ENCODE results near the gene FUT8. TPM values are rescaled to one million over a fixed set of nuclear protein-coding genes. Genes with fewer than 3 reads are reported as not detected.

The FUT8 gene
- total and polyA plus RNA-seq, 4 donors = 1.1 to 14.1 (median 4.0) TPM

GRCh38 chr14:65366802-65367565, 45.5 kb upstream of the FUT8 start:
- Histone ChIP-seq H3K9ac (ENCODE audit: low read depth in 1 of 2, low read length in 2 of 2) (no peak overlapping the region), H3K4me1 (ENCODE audit: control insufficient read depth in 4 of 4, insufficient read depth in 4 of 4, low read length in 3 of 4) (no peaks in the 10 kb centered on the region), H3K27me3 (ENCODE audit: control insufficient read depth in 4 of 4, insufficient read depth in 4 of 4, low read length in 3 of 4) (no peaks in the 10 kb centered on the region), H3K36me3 (ENCODE audit: control insufficient read depth in 4 of 4, insufficient read depth in 3 of 4, low read depth in 1 of 4, low read length in 3 of 4) (no peaks in the 10 kb centered on the region), H3K27ac (ENCODE audit: low read depth in 1 of 2, low read length in 2 of 2) (no peak overlapping the region), H3K9me3 (ENCODE audit: control insufficient read depth in 4 of 4, low read length in 3 of 4) (no peaks in the 10 kb centered on the region), H3K4me3 (ENCODE audit: low read depth in 1 of 3, low read length in 3 of 3) (no peak overlapping the region)
- DNase-seq (ENCODE audit: low spot score) = no peak
- WGBS = 70% methylated on average over 3 of the region's 3 CpGs
- TF ChIP-seq CTCF (IDR thresholded peaks at IDR 0.05; ENCODE audit: low read depth, low read length, missing input control) (no peak), HNF4A (conservative IDR thresholded peaks at IDR 0.05) (no peak), FOXA2 (IDR thresholded peaks at IDR 0.05) (no peak), TAF1 (conservative IDR thresholded peaks at IDR 0.05) (no peak), JUND (IDR thresholded peaks at IDR 0.05) (no peak), MAX (IDR thresholded peaks at IDR 0.05) (no peak)

GRCh38 chr14:65369560-65369959, 43.0 kb upstream of the FUT8 start:
- Histone ChIP-seq H3K4me3 (ENCODE audit: low read depth in 1 of 3, low read length in 3 of 3) (no peak overlapping the region), H3K4me1 (ENCODE audit: control insufficient read depth in 4 of 4, insufficient read depth in 4 of 4, low read length in 3 of 4) (no peaks in the 10 kb centered on the region), H3K9ac (ENCODE audit: low read depth in 1 of 2, low read length in 2 of 2) (no peak overlapping the region), H3K36me3 (ENCODE audit: control insufficient read depth in 4 of 4, insufficient read depth in 3 of 4, low read depth in 1 of 4, low read length in 3 of 4) (no peaks in the 10 kb centered on the region), H3K9me3 (ENCODE audit: control insufficient read depth in 4 of 4, low read length in 3 of 4) (no peaks in the 10 kb centered on the region), H3K27me3 (ENCODE audit: control insufficient read depth in 4 of 4, insufficient read depth in 4 of 4, low read length in 3 of 4) (peaks cover 0 to 3% (median 0%) of the 10 kb centered on the region in 4 donors), H3K27ac (ENCODE audit: low read depth in 1 of 2, low read length in 2 of 2) (no peak overlapping the region)
- TF ChIP-seq RXRA (IDR thresholded peaks at IDR 0.05) = no peak
- no peak for TF ChIP-seq FOXA2 (IDR thresholded peaks at IDR 0.05)
- TF ChIP-seq EGR1 (IDR thresholded peaks at IDR 0.05; ENCODE audit: low read depth in 2 of 2) = no peak
- no peak for TF ChIP-seq NR2F2 (IDR thresholded peaks at IDR 0.05)
- TF ChIP-seq FOXA1 (IDR thresholded peaks at IDR 0.05) = no peak
- no peak for TF ChIP-seq ZBTB33 (IDR thresholded peaks at IDR 0.05)
- TF ChIP-seq SP1 (IDR thresholded peaks at IDR 0.05) = no peak
- TF ChIP-seq YY1 (IDR thresholded peaks at IDR 0.05) = no peak
- DNase-seq (ENCODE audit: low spot score) = no peak
- 83% methylated on average over 1 of the region's 1 CpG for WGBS

- no peaks in the 10 kb centered on the region for H3K36me3 ChIP-seq (ENCODE audit: control insufficient read depth in 4 of 4, insufficient read depth in 3 of 4, low read depth in 1 of 4, low read length in 3 of 4)
- H3K9ac ChIP-seq (ENCODE audit: low read depth in 1 of 2, low read length in 2 of 2) = no peak overlapping the region
- H3K27ac ChIP-seq (ENCODE audit: low read depth in 1 of 2, low read length in 2 of 2) = no peak overlapping the region
- peaks cover 0 to 6% (median 0%) of the 10 kb centered on the region in 4 donors for H3K27me3 ChIP-seq (ENCODE audit: control insufficient read depth in 4 of 4, insufficient read depth in 4 of 4, low read length in 3 of 4)
- no peak for DNase-seq (ENCODE audit: low spot score)
- no peaks in the 10 kb centered on the region for H3K9me3 ChIP-seq (ENCODE audit: control insufficient read depth in 4 of 4, low read length in 3 of 4)
- H3K4me3 ChIP-seq (ENCODE audit: low read depth in 1 of 3, low read length in 3 of 3) = no peak overlapping the region
- 62% methylated on average over 7 of the region's 7 CpGs for WGBS
- H3K4me1 ChIP-seq (ENCODE audit: control insufficient read depth in 4 of 4, insufficient read depth in 4 of 4, low read length in 3 of 4) = no peaks in the 10 kb centered on the region
- no peak for TF ChIP-seq RAD21 (IDR thresholded peaks at IDR 0.05)
- no peak for TF ChIP-seq FOXA1 (IDR thresholded peaks at IDR 0.05)
- no peak for TF ChIP-seq EGR1 (IDR thresholded peaks at IDR 0.05; ENCODE audit: low read depth in 2 of 2)
- TF ChIP-seq YY1 (IDR thresholded peaks at IDR 0.05) = no peak
- TF ChIP-seq ZBTB33 (IDR thresholded peaks at IDR 0.05) = no peak
Measured at GRCh38 chr14:65370801-65371248, 41.7 kb upstream of the FUT8 start.

Measured in liver (tissue), 9 donors.